IMR-90 (cell line): ENCODE data around the gene KTI12. TPM values are rescaled to one million over a fixed set of nuclear protein-coding genes. Genes with fewer than 3 reads are reported as not detected.

ENCODE experiments used
- ATAC-seq: fragments of 200-7000 bp; cut with Tn5 transposase; 2 replicates; pipeline ENCODE4 v1.9.1; 2020; ENCODE audit warnings: low read depth, mild to moderate bottlenecking, moderate library complexity
- BruUV-seq: library from RNA; stranded (reverse); fragments of 400-500 nt; replicated peaks from 2 replicates; lab custom pipeline; 2021; lab: Mats Ljungman, UMichigan
- CTCF ChIA-PET: fragments of 300-600 bp; formaldehyde crosslinking; extraction: SDS; loops from one replicate; lab custom pipeline; 2021; ENCODE audit warnings: antibody characterized with exemption; lab: Yijun Ruan, JAX
- POLR2A ChIA-PET: fragments of 300-600 bp; sonication (Branson Sonifier 250); formaldehyde crosslinking; loops from one replicate; lab custom pipeline; 2022; ENCODE audit warnings: antibody characterized with exemption; ENCODE audit not compliant: unreplicated experiment; lab: Charles Lee
- DNase-seq: peaks from one replicate; pipeline ENCODE4 v3.0.0; 2013
- H2AFZ ChIP-seq: replicated peaks from 2 replicates; pipeline ENCODE3; 2013; ENCODE audit warnings: low read length, mild to moderate bottlenecking; ENCODE audit not compliant: poor library complexity
- H2AK5ac ChIP-seq: 2 replicates; pipeline ENCODE4 v1.6.1; 2013; ENCODE audit warnings: low read depth, low read length, inconsistent platforms
- H2AK9ac ChIP-seq: replicated peaks from 2 replicates; pipeline ENCODE3; 2013; ENCODE audit warnings: mild to moderate bottlenecking, low read depth, low read length, moderate library complexity; ENCODE audit not compliant: poor library complexity
- H2BK120ac ChIP-seq: 2 replicates; pipeline ENCODE4 v1.6.1; 2013; ENCODE audit warnings: low read depth, low read length, inconsistent platforms
- H2BK15ac ChIP-seq: 3 replicates; pipeline ENCODE4 v1.6.1; 2013; ENCODE audit warnings: low read depth, low read length, inconsistent platforms
- H2BK20ac ChIP-seq: 2 replicates; pipeline ENCODE4 v1.6.1; 2013; ENCODE audit warnings: low read depth, mild to moderate bottlenecking, inconsistent platforms, low read length, moderate library complexity
- H2BK5ac ChIP-seq: 2 replicates; pipeline ENCODE4 v1.6.1; 2013; ENCODE audit warnings: mild to moderate bottlenecking, low read depth, low read length, inconsistent platforms; ENCODE audit not compliant: poor library complexity, severe bottlenecking
- H3K14ac ChIP-seq: replicated peaks from 2 replicates; pipeline ENCODE4 v1.6.1; 2013; ENCODE audit warnings: low read depth, low read length, inconsistent platforms
- H3K18ac ChIP-seq: 2 replicates; pipeline ENCODE4 v1.6.1; 2013; ENCODE audit warnings: low read depth, low read length, control low read depth
- H3K23ac ChIP-seq: 2 replicates; pipeline ENCODE4 v1.6.1; 2013; ENCODE audit warnings: low read depth, low read length, inconsistent platforms
- H3K27ac ChIP-seq: 2 replicates; pipeline ENCODE4 v1.5.1; 2013; ENCODE audit warnings: mild to moderate bottlenecking, control low read depth, low read length; ENCODE audit not compliant: insufficient read depth
- H3K27me3 ChIP-seq: 2 replicates; pipeline ENCODE4 v1.6.1; 2013; ENCODE audit warnings: low read length; ENCODE audit not compliant: control insufficient read depth, insufficient read depth
- H3K36me3 ChIP-seq: 2 replicates; pipeline ENCODE4 v1.6.1; 2013; ENCODE audit warnings: low read length, mixed read lengths; ENCODE audit not compliant: control insufficient read depth, insufficient read depth
- H3K4ac ChIP-seq: 2 replicates; pipeline ENCODE4 v1.6.1; 2013; ENCODE audit warnings: low read depth, low read length, inconsistent platforms
- H3K4me1 ChIP-seq: 2 replicates; pipeline ENCODE4 v1.6.1; 2013; ENCODE audit warnings: low read length, mixed read lengths; ENCODE audit not compliant: control insufficient read depth, insufficient read depth
- H3K4me2 ChIP-seq: 2 replicates; pipeline ENCODE4 v1.6.1; 2013; ENCODE audit warnings: low read depth, mild to moderate bottlenecking, control low read depth, low read length, moderate library complexity
- H3K4me3 ChIP-seq: 2 replicates; pipeline ENCODE4 v1.5.1; 2013; ENCODE audit warnings: low read depth, mild to moderate bottlenecking, control low read depth, low read length, moderate library complexity; ENCODE audit not compliant: insufficient read depth
- H3K56ac ChIP-seq: 2 replicates; pipeline ENCODE4 v1.6.1; 2013; ENCODE audit warnings: low read length, inconsistent platforms; ENCODE audit not compliant: insufficient read depth; ENCODE audit errors: extremely low read depth
- H3K79me1 ChIP-seq, 2 experiments: 2 replicates each; pipeline ENCODE4 v1.6.1; 2013; ENCODE audit warnings: low read length in 2 of 2, inconsistent platforms in 1 of 2, low read depth in 1 of 2
- H3K9ac ChIP-seq: 2 replicates; pipeline ENCODE4 v1.6.1; 2013; ENCODE audit warnings: low read depth, low read length, control low read depth
- H3K9me1 ChIP-seq: 2 replicates; pipeline ENCODE4 v1.6.1; 2013; ENCODE audit warnings: low read length, inconsistent platforms; ENCODE audit not compliant: insufficient read depth
- H3K9me3 ChIP-seq: 2 replicates; pipeline ENCODE4 v1.6.1; 2013; ENCODE audit warnings: low read length; ENCODE audit not compliant: control insufficient read depth, insufficient read depth
- H4K20me1 ChIP-seq: 2 replicates; pipeline ENCODE4 v1.6.1; 2013; ENCODE audit warnings: low read length, inconsistent platforms; ENCODE audit not compliant: insufficient read depth
- H4K5ac ChIP-seq: 2 replicates; pipeline ENCODE4 v1.6.1; 2013; ENCODE audit warnings: mild to moderate bottlenecking, low read depth, low read length, control low read depth
- H4K8ac ChIP-seq, 2 experiments: 2 replicates each; pipeline ENCODE4 v1.6.1; 2013; ENCODE audit warnings: low read depth in 2 of 2, low read length in 2 of 2, control low read depth in 1 of 2, inconsistent platforms in 1 of 2
- H4K91ac ChIP-seq: 2 replicates; pipeline ENCODE4 v1.6.1; 2013; ENCODE audit warnings: low read depth, low read length, inconsistent platforms; ENCODE audit not compliant: insufficient read depth
- CTCF ChIP-seq: conservative IDR thresholded peaks from 2 replicates; pipeline ENCODE4 v1.5.1; 2012; ENCODE audit warnings: mild to moderate bottlenecking, low read depth, low read length, improper control_type of control experiment
- POLR2A ChIP-seq: IDR thresholded peaks from 2 replicates; pipeline ENCODE4 v1.6.1; 2012; ENCODE audit warnings: mild to moderate bottlenecking, low read depth, low read length
- WGBS, 2 experiments: methylation state at CpG; one replicate each; pipeline versions ENCODE4 v1.1.5 to v1.1.7; 2013; ENCODE audit warnings: missing lambda C conversion rate in 2 of 2; ENCODE audit not compliant: insufficient read length in 1 of 2; ENCODE audit errors: extremely low coverage in 2 of 2; 5-methylcytosine and 5-hydroxymethylcytosine counted together
- dilution Hi-C: fragments of 300-500 bp; cut with HindIII; formaldehyde crosslinking; loops from one replicate; pipeline ENCODE4 v1.14.3; 2018; ENCODE audit warnings: low sequenced_read_pairs; ENCODE audit not compliant: unreplicated experiment
- in situ Hi-C: fragments of 300-500 bp; cut with MboI; formaldehyde crosslinking; loops from 3 replicates; pipeline ENCODE4 v1.14.3; 2019; ENCODE audit warnings: low sequenced_read_pairs, inconsistent platforms, mixed read lengths
- intact Hi-C: fragments of 100-400 bp; cut with micrococcal nuclease; formaldehyde crosslinking; loops from 2 replicates; pipeline ENCODE4 v1.10.0; 2022
- polyA plus RNA-seq, 3 experiments: library from polyadenylated mRNA; depleted of rRNA; stranded (reverse); fragments of >200 nt; gene quantifications; 2 replicates each; pipeline ENCODE4 v1.2.3, GENCODE V29; 2012; ENCODE audit warnings: low replicate concordance in 1 of 3
- total RNA-seq: library from RNA; depleted of rRNA; stranded (reverse); fragments of >200 nt; gene quantifications from 2 replicates; pipeline ENCODE4 v1.2.3, GENCODE V29; 2012

KTI12 gene
- total and polyA plus RNA-seq, 2 of the 4 experiments (the other 2 are of a cell fraction) = 15.2 to 16.3 TPM

GRCh38 chr1:51990478-51990965 lies 43.1 kb downstream of the KTI12 start, which contains the start of gene RAB3B:
TSS of gene RAB3B (minus strand) at chr1:51990700. CDS start at chr1:51977117, 13,583 bp downstream.
- peak within 1 kb of the TSS; percentile 60; the same call in 1 of the 2 replicates for H3K4ac ChIP-seq
- H3K4me3 ChIP-seq = peak within 1 kb of the TSS; percentile 99
- ChIA-PET CTCF (no interaction called here), POLR2A (no interaction called here)
- H3K9ac ChIP-seq = peak within 1 kb of the TSS; percentile 74
- H2BK20ac ChIP-seq = 0 out of 2 replicates have a peak within 1 kb of the TSS, but pooled peaks have one; percentile 6
- dilution Hi-C loops = no loop called here
- intact Hi-C loops = no loop called here
- H4K91ac ChIP-seq = 0 out of 2 replicates have a peak within 1 kb of the TSS, but pooled peaks have one; percentile 38
- WGBS, 2 experiments = 0% methylated on average over 21 of the region's 46 CpGs; no CpG with 5 or more reads in 1 of the 2 experiments
- H2AFZ ChIP-seq = peak within 1 kb of the TSS; percentile 87
- peaks cover 2% of the 10 kb centered on the region; the same call in 1 of the 2 replicates for H4K20me1 ChIP-seq
- peak; percentile 64 for DNase-seq
- peak within 1 kb of the TSS; percentile 88 for H3K4me2 ChIP-seq
- BruUV-seq = no TSS peak
- peaks cover 2% of the 10 kb centered on the region; the same call in 1 of the 2 replicates for H3K36me3 ChIP-seq
- H3K14ac ChIP-seq = peak within 1 kb of the TSS; percentile 78
- H3K9me1 ChIP-seq = peaks cover 26% of the 10 kb centered on the region
- TF ChIP-seq POLR2A (0 out of 2 replicates have a peak, but pooled peaks have one; percentile 43), CTCF (no peak)
- H3K56ac ChIP-seq = no peak within 1 kb of the TSS; the same call in 1 of the 2 replicates
- no peak within 1 kb of the TSS; the same call in 1 of the 2 replicates for H3K18ac ChIP-seq
- peak within 1 kb of the TSS; percentile 80 for H3K27ac ChIP-seq
- peaks cover 26 to 48% of the 10 kb centered on the region in 2 experiments for H3K79me1 ChIP-seq
- no peak within 1 kb of the TSS for H2BK15ac ChIP-seq
- H2AK9ac ChIP-seq = peak within 1 kb of the TSS; percentile 87
- H4K5ac ChIP-seq = no peak within 1 kb of the TSS
- H3K27me3 ChIP-seq = no peaks in the 10 kb centered on the region; the same call in 1 of the 2 replicates
- H2BK5ac ChIP-seq = peak within 1 kb of the TSS; percentile 90
- H3K9me3 ChIP-seq = no peaks in the 10 kb centered on the region
- peak; percentile 100 for ATAC-seq
- peak within 1 kb of the TSS in 1 of 2 experiments; percentile 52; a peak in 2 of 4 replicates for H4K8ac ChIP-seq
- H3K23ac ChIP-seq = peak within 1 kb of the TSS; percentile 84
- H3K4me1 ChIP-seq = peaks cover 4% of the 10 kb centered on the region
- in situ Hi-C loops = no loop called here
- peak within 1 kb of the TSS; percentile 58; the same call in 1 of the 2 replicates for H2AK5ac ChIP-seq
- no peak within 1 kb of the TSS for H2BK120ac ChIP-seq
